Measurements from ENCODE around the gene GADD45G. TPM values are rescaled to one million over a fixed set of nuclear protein-coding genes. Genes with fewer than 3 reads are reported as not detected.
A peak's percentile ranks its signal among the peaks of the same experiment; 100 is the strongest.

GADD45G gene
- total and polyA plus RNA-seq, 4 donors = 5.5 to 106 (median 43.3) TPM

DNA sequence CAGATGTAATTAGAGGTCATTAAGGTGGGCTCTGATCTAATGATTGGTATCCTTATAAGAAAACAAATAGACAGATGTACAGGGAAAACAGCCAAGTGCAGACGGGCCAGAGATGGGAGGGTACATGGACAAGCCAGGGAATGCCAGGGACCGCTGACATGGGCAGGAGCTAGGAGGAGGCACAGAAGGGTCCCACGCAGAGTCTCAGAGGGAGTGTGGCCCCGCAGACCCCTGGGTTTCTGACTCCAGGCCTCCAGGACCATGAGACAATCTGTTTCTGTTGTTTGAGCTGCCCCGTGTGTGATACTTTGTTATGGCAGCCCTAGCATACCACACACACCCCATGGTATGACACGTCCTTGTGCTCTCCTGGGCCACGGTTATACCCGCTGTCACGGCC, 29.1 kb downstream of the GADD45G start:
- no peak overlapping the region for H3K4me3 ChIP-seq (ENCODE audit: low read depth in 1 of 3, low read length in 3 of 3)
- no peaks in the 10 kb centered on the region for H3K27me3 ChIP-seq (ENCODE audit: control insufficient read depth in 4 of 4, insufficient read depth in 4 of 4, low read length in 3 of 4)
- H3K27ac ChIP-seq (ENCODE audit: low read depth in 1 of 2, low read length in 2 of 2) = no peak overlapping the region
- peaks cover 5 to 33% (median 23%) of the 10 kb centered on the region in 4 donors for H3K4me1 ChIP-seq (ENCODE audit: control insufficient read depth in 4 of 4, insufficient read depth in 4 of 4, low read length in 3 of 4)
- no peaks in the 10 kb centered on the region for H3K36me3 ChIP-seq (ENCODE audit: control insufficient read depth in 4 of 4, insufficient read depth in 3 of 4, low read depth in 1 of 4, low read length in 3 of 4)
- no peaks in the 10 kb centered on the region for H3K9me3 ChIP-seq (ENCODE audit: control insufficient read depth in 4 of 4, low read length in 3 of 4)
- TF ChIP-seq FOXA2 (IDR thresholded peaks at IDR 0.05) (no peak), JUND (IDR thresholded peaks at IDR 0.05) (no peak), HNF4G (IDR thresholded peaks at IDR 0.05) (no peak), NR2F2 (IDR thresholded peaks at IDR 0.05) (no peak), SP1 (IDR thresholded peaks at IDR 0.05) (no peak), HNF4A (conservative IDR thresholded peaks at IDR 0.05) (no peak), EGR1 (IDR thresholded peaks at IDR 0.05; ENCODE audit: low read depth in 2 of 2) (no peak), GABPA (IDR thresholded peaks at IDR 0.05 in 1 of 2, conservative IDR thresholded peaks at IDR 0.05 in 1 of 2) (no peak), TAF1 (conservative IDR thresholded peaks at IDR 0.05) (no peak), YY1 (IDR thresholded peaks at IDR 0.05) (no peak)
- TF ChIP-seq, protein P1, sequence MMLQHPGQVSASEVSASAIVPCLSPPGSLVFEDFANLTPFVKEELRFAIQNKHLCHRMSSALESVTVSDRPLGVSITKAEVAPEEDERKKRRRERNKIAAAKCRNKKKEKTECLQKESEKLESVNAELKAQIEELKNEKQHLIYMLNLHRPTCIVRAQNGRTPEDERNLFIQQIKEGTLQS (IDR thresholded peaks at IDR 0.05) = no peak
- TF ChIP-seq, protein P2, sequence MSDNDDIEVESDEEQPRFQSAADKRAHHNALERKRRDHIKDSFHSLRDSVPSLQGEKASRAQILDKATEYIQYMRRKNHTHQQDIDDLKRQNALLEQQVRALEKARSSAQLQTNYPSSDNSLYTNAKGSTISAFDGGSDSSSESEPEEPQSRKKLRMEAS (IDR thresholded peaks at IDR 0.05) = no peak
- TF ChIP-seq, protein P3, sequence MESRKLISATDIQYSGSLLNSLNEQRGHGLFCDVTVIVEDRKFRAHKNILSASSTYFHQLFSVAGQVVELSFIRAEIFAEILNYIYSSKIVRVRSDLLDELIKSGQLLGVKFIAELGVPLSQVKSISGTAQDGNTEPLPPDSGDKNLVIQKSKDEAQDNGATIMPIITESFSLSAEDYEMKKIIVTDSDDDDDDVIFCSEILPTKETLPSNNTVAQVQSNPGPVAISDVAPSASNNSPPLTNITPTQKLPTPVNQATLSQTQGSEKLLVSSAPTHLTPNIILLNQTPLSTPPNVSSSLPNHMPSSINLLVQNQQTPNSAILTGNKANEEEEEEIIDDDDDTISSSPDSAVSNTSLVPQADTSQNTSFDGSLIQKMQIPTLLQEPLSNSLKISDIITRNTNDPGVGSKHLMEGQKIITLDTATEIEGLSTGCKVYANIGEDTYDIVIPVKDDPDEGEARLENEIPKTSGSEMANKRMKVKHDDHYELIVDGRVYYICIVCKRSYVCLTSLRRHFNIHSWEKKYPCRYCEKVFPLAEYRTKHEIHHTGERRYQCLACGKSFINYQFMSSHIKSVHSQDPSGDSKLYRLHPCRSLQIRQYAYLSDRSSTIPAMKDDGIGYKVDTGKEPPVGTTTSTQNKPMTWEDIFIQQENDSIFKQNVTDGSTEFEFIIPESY (IDR thresholded peaks at IDR 0.05) = no peak
- no peak overlapping the region for H3K9ac ChIP-seq (ENCODE audit: low read depth in 1 of 2, low read length in 2 of 2)
- no peak for DNase-seq (ENCODE audit: low spot score)
- WGBS = 95% methylated on average over 9 of the region's 9 CpGs

DNA sequence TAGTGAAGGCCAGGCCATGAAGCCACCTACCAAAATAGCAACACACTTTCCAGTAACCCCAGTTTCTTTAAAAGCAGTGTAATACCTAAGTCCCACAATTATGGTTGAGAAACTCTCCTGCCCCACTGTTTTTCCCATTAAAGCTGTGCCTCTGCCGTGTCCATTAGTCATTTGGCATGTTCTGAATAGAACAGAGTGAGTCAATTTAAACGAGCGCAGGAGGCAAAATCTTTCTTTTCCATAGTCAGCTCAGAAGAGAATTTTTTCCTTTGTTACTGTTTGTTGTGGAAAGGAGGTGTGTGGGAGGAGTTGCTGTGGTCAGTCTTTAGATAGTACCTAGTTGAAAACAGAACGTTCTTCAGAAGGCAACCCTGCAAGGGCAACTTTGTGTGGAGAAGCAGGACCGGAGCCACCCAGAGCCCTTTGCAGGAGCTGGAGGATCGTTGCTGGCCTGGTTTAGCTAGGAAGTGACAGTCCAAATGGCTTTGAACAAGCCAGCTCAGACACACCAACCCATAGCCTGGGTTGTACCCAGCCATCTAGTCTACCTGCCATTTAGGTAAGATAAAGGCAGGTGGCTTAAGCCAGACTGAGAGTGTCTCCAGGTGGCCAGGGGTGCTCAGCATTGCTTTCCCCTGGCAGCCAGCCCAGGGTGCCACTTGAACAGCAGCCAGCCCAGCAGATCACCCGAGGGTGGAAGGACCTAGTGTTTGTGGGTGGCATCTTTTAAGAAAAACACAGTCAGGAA, 30.4 kb downstream of the GADD45G start:
- Histone ChIP-seq H3K27me3 (ENCODE audit: control insufficient read depth in 4 of 4, insufficient read depth in 4 of 4, low read length in 3 of 4) (no peaks in the 10 kb centered on the region), H3K4me3 (ENCODE audit: low read depth in 1 of 3, low read length in 3 of 3) (no peak overlapping the region), H3K9me3 (ENCODE audit: control insufficient read depth in 4 of 4, low read length in 3 of 4) (no peaks in the 10 kb centered on the region), H3K36me3 (ENCODE audit: control insufficient read depth in 4 of 4, insufficient read depth in 3 of 4, low read depth in 1 of 4, low read length in 3 of 4) (no peaks in the 10 kb centered on the region), H3K9ac (ENCODE audit: low read depth in 1 of 2, low read length in 2 of 2) (no peak overlapping the region), H3K27ac (ENCODE audit: low read depth in 1 of 2, low read length in 2 of 2) (no peak overlapping the region), H3K4me1 (ENCODE audit: control insufficient read depth in 4 of 4, insufficient read depth in 4 of 4, low read length in 3 of 4) (peaks cover 5 to 34% (median 26%) of the 10 kb centered on the region in 4 donors)
- no peak for DNase-seq (ENCODE audit: low spot score)
- WGBS = 74% methylated on average over 7 of the region's 7 CpGs
- TF ChIP-seq RAD21 (IDR thresholded peaks at IDR 0.05) (peak in 1 of 2 donors; percentile 7), NR2F2 (IDR thresholded peaks at IDR 0.05) (no peak), EGR1 (IDR thresholded peaks at IDR 0.05; ENCODE audit: low read depth in 2 of 2) (no peak), FOXA2 (IDR thresholded peaks at IDR 0.05) (no peak)
- TF ChIP-seq, protein P4, sequence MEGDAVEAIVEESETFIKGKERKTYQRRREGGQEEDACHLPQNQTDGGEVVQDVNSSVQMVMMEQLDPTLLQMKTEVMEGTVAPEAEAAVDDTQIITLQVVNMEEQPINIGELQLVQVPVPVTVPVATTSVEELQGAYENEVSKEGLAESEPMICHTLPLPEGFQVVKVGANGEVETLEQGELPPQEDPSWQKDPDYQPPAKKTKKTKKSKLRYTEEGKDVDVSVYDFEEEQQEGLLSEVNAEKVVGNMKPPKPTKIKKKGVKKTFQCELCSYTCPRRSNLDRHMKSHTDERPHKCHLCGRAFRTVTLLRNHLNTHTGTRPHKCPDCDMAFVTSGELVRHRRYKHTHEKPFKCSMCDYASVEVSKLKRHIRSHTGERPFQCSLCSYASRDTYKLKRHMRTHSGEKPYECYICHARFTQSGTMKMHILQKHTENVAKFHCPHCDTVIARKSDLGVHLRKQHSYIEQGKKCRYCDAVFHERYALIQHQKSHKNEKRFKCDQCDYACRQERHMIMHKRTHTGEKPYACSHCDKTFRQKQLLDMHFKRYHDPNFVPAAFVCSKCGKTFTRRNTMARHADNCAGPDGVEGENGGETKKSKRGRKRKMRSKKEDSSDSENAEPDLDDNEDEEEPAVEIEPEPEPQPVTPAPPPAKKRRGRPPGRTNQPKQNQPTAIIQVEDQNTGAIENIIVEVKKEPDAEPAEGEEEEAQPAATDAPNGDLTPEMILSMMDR (IDR thresholded peaks at IDR 0.05; ENCODE audit: low read depth, low read length, missing input control) = no peak
- TF ChIP-seq, protein P1 (IDR thresholded peaks at IDR 0.05) = no peak
- TF ChIP-seq, protein P2 (IDR thresholded peaks at IDR 0.05) = no peak
